AG20443 (cell line): Measurements from ENCODE around the gene FAM181B.

Experiments used
- DNase-seq: peaks from one replicate; pipeline ENCODE4 v3.0.0; 2012; ENCODE audit warnings: low spot score, mixed read lengths

The FAM181B gene

GRCh38 chr11:82683029-82683428 lies 50.6 kb downstream of the FAM181B start:
- no peak for DNase-seq

GRCh38 chr11:82682003-82682751 lies 51.5 kb downstream of the FAM181B start:
- DNase-seq, result peak; percentile 70

GRCh38 chr11:82680252-82680651 lies 53.4 kb downstream of the FAM181B start:
- DNase-seq, result no peak
